GM18873 (cell line): Measurements from ENCODE around the gene HDAC4.
"Not testable (repeated sequence)": the region's sequence is repeated elsewhere in the genome, so short reads cannot be mapped to it uniquely, and the experiment has no call there.

Source experiments
- ATAC-seq: cut with Tn5 transposase; IDR thresholded peaks from one replicate; pipeline ENCODE4 v1.9.1; 2021; ENCODE audit warnings: mild to moderate bottlenecking, moderate library complexity, moderate number of reproducible peaks; ENCODE audit not compliant: unreplicated experiment, low FRiP score

The HDAC4 gene

DNA sequence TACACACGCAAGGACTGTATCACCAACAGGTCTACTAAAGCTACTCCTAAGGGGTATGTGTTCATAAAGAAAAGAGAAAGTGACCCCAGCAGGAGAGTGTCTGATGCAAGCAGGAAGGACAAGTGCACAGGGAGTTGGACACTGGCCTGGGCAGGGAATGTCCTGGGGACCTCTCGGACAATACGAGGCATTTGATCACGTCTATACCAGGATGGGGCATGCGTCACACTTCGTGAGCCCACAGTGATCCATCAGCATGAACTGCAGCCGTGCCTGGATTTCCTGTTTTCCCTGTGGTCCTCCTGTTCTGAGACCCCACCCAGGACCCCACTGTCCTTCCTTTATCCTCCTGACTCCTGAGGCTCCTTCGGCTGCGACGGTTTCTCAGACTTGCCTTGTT, 113.9 kb downstream of the HDAC4 start:
- ATAC-seq: no peak

DNA sequence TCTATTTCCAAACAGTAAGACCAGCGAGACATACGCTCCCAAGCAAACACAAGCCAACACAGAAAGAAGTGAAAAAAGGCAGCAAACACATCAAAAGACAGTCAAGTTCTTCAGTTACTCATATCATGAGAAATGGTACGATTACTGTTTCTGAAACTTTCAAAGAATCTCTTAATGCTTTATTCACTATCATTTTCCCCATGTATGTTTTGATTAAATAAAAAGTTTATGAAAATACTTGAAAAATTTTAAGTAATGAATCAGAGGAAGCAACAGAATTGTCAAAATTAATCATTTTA, 114.9 kb downstream of the HDAC4 start:
- ATAC-seq: no peak

DNA sequence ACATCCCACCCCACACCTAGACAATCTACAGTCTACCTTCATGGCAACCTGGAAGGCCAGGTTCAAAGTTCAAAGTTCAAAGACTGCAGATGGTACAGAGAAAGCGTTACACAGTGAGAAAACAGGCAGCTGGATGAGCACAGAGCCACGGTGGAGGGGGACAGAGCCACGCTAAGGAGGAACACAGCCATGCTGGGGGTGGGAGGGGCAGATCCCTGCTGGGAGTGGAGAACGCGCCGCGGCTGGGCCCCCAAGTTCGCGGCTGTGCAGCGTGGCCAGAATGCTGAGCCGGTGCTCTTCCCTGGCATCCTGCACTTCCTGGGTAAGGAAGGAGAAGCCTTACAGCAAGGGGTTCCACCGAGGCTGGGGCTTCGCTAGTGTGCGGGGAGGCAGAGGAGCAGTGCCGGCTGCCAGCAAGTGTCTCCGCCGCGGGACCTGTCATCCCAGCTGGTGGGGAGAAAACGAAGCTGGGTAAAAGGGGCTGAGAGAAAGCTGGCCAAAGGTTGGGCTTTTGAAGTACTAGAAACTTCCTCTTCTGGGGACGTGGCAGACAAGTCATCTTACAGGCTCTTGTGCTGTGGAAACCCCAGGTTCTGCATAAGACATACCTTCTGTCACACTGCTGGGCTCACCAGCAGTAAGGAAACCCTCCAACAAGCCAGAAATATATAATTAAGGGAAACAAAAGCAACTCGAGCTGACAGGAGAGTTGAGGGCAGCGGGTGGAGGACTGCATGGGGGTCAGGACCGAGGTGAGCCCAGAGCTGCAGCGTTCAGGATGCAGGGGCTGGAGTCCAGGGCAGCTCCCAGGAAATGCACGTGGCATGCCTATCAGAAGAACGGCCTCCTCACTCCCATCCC, 115.5 kb downstream of the HDAC4 start:
- ATAC-seq: no peak

DNA sequence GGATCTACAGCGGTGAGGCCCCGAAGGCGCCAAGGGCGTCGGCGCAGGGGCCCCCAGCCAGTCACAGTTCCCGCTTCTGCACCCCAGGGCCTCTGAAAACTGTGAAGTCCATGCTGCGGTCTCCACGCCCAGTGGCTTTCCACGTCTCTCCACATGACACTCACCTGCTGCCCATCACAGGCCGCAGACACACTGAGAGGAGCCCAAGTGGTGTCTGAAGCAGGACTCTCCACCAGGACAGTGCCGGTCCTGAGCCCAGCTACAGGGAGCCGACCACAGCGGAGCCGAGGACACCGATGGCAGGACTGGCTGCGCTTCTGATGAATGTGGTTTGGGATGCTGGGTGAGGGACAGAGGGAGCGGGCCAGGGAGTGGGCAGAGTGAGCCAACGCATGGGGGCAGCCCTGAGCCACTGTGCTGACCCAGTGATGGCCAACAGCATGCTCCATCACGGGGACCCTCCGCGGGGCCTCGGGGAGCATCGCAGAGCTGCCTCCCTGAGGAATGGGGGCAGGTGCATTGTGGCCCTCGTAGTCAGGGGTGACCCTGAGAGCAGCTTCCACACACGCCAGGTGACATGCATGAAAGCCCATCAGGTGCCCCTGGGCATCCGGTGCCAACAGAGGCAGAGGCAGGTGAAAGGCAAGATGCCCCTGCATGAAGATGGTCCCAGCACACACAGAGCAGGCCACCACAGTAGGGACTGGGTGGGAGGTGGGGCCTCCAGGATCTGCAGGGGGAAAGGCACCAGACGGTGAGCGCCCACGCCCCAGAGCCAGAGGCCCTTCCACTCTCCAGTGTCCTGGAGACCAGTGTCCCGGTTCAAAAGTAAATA, 116.6 kb downstream of the HDAC4 start:
- no peak for ATAC-seq

DNA sequence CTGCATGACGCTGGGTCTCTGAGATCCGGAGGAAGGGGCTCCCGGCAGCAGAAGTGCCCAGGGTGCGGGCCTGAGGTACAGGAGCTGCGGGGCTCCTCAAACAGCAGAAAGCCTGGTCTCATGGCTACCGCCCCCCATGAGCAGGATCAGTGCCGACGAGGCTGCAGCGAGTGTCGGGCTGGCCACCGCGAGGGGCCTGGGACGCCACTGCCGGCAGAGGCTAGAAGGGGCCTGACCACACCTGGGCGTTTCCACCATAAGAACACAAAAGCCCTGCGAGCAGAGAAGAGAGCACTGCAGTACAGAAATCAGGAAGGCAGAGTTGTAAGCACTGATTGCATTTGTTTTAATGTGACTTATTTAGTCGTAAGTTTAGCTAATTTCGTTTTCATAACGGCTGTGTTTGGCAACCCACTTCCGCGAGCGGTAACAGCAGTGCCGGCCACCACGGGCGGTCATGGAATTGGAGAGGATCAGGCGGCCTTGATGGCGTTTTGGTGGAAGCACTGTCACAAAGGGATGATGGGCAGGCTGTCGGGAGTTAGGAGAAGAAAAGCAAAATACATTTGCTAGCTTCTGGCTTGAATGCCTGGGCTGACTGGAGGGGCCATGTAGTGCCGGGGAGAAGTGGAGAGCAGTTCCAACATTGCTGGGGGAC, 117.4 kb downstream of the HDAC4 start:
- no peak for ATAC-seq

DNA sequence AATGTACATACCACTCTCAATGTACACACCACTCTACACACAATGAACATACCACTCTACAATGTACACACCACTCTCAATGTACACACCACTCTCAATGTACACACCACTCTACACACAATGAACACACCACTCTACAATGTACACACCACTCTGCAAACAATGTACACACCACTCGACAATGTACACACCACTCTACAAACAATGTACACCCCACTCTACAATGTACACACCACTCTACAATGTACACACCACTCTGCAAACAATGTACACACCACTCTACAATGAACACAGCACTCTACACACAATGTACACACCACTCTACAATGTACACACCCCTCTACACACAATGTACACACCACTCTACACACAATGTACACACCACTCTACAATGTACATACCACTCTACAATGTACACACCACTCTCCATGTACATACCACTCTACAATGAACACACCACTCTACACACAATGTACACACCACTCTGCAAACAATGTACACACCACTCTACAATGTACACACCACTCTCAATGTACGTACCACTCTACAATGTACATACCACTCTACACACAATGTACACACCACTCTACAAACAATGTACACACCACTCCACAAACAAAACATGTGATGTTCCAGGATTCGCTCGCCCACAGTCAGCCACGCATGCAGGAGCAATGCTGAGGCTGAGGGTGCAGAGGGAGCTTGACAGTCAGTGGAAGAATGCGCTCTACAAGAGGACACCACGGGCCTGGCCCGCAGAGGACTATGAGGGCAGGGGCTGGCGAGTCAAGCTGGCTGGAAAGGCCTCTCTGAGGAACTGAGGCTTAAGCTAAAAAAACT, 118.2 kb downstream of the HDAC4 start:
- no peak for ATAC-seq

DNA sequence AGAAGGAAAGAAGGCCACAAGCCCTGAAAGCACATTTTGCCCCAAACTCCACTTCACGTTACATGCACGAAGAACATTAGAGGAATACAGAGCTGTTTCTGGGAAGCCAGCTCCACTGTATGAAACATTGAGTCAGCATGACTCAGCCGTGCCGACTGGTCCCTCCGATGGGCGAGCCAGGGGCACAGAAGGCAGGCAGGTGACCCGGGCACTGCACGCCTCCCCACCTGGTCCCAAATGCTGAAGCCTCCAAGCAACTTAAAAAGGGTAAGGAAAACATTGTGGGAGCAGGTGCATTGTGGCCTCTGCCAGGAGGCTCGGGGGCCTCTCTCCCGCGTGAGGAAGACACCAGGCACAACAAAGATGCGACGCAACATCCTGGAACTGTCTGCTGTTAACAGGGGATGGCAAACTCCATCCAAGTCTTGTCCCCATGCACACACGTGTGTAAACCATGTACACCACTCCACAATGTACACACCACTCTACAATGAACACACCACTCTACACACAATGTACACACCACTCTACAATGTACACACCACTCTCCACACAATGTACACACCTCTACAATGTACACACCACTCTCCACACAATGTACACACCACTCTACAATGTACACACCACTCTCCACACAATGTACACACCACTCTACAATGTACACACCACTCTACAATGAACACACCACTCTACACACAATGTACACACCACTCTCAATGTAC, 120.4 kb downstream of the HDAC4 start:
- not testable (repeated sequence) for ATAC-seq

DNA sequence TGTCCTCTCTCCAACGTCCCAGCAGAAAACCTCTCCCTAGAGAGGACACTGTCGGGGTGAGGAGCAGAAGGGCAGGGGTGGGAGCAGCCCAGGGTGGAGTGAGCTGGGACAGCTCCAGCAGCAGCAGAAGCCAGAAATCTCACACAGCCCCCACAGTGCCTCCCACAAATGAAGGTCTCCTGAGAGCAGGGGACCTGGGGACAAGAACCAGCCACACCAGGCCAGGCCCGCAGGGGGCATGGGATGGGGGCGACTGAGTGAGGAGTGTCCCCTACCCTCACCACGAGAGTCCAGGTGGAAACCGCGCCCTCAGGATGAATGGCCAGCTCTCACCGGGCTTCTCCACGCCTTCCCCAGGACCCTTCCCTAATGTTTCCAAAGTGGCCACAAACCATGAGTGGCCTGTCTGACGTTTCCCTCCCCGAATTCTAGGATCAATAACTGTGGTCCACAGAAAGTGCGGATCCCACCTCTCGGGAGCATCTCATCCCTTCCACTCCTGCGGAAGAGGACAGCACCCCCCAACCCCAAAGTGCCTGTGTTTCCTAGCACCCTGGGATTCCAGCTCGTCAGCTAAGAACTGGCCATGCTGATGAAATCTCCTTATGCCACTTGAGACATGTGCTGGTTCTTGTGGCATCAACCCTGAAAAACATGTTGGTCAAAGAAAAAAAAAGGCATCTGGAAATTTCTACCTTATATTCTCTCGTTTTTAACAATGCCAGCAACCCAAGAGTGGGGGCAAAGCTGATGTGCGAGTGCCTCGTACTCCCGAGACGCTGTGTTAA, 121.1 kb downstream of the HDAC4 start:
- no peak for ATAC-seq

DNA sequence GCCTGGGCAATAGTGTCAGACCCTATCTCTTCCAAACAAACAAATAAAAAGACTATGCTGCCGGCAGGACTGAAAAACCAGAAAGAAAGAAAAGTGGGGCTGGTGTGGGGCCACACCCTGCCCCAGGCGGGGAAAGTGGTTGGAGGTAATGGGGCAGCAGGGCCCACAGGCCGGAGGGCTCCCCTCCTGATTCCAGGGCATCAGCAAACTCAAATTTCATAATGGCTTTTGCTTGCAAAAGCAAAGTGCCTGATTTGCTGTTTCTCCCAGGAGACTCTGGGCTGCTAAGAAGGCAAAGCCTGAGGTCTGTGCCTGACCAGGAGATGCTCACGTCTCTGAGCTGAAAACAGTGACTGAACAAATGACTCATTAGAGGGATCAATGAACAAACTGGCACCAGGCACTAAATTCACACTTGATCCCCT, 121.9 kb downstream of the HDAC4 start:
- ATAC-seq: no peak

DNA sequence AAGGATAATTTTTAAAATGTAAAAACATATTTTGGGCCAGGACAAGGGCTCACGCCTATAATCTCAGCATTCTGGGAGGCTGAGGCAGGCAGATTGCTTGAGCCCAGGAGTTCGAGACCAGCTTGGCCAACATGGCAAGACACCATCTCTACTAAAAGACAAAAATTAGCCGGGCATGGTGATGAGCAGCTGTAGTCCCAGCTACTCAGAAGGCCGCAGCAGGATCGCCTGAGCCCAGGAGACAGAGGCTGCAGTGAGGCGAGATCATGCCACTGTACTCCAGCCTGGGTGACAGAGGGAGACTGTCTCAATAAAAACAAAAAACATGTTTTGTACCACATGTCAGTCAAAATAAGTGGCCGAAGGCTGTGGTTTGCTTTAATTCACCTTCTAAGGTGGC, 122.5 kb downstream of the HDAC4 start:
- ATAC-seq: no peak

DNA sequence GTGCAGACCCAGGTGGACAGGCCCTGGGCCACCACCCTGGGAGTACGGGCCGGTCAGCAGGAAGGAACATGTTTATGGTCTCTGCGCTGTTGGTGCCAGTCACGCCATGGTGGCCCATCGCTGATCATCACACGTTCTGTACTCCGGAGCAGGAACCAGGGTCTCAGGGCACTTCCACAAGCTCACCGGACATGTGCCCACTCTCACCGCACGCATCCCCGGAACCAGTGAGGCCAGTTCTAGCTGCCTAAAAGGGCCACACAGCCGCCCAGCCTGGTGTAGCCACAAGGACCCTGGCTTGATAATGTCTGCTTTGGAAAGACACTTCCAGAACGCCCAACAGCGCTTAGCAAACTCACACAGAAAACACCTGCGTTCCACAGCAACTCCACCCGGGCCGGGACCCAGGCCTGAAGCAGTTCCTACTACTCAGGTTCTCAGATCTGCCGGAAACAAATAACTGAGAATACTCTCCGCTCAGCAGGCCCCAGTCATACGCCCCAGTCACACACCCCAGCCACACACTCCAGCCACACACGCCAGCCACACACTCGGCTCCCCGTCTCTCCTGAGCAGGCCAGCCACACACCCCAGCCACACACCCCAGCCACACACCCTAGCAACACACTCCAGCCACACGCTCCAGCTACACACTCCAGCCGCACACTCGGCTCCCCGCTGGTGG, 123.3 kb downstream of the HDAC4 start:
- ATAC-seq: no peak

DNA sequence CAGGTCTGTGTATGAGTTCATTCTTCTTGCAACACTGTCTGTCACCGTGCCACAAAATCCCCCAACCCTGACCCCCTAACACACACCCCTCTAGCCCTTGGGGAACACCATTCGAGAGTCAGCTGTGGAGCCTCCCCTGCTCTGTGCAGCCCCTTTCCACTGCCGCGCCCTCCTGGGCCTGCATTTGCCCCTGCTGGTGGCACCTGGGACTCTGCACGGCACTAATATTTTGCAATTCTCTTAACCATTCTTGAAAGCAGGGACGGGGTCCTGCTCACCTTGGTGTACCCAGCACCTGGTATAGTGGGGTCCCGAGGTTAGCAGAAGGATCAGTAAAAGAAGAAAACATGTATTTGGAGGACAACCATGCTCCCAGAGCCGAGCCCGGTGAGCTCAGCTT, 124.0 kb downstream of the HDAC4 start:
- ATAC-seq: no peak

DNA sequence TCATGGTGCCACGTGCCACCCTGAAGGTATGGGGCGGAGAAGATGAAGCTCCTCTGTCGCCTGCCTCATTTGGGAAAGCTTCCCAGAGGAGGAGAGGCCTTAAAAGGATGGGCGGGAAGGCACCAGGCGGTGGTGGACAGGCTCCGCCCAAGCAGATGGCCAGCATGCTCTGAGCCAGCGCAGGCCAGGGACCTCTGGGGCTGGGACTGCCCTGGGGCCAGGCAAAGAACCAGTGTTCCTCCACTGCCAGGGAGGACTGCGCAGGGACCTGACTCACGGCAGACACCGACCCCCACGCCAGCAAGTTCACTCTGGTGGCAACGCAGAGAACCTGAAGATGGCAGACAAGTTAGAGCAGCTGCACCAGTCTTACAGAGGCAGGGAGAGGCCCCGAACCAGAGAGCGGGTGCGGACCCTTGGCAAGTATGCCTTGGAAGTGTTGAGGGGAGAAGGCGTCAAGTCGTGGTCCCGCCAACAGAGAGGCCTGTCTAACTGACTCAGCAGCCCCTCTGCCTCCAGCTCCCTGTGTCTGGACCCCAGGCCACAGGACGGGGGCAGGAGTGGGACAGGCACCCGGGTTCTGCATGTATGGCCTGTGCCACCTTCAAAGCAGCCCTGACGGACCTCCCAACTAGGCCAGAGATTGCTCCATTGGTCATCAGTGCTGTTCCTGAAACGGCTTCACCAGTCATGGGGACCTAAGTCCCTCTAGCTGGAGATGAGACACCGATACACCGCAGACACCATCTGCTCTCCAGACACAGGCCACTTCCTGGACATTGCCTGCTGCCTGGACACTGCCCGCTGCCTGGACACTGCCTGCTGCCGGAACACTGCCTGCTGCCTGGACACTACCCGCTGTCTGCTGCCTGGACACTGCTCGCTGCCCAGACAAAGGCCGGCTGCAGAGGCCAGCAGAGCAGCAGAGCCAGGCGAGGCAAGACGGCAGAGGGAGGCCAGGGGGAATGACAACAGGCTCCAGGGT, 124.7 kb downstream of the HDAC4 start:
- ATAC-seq: no peak

DNA sequence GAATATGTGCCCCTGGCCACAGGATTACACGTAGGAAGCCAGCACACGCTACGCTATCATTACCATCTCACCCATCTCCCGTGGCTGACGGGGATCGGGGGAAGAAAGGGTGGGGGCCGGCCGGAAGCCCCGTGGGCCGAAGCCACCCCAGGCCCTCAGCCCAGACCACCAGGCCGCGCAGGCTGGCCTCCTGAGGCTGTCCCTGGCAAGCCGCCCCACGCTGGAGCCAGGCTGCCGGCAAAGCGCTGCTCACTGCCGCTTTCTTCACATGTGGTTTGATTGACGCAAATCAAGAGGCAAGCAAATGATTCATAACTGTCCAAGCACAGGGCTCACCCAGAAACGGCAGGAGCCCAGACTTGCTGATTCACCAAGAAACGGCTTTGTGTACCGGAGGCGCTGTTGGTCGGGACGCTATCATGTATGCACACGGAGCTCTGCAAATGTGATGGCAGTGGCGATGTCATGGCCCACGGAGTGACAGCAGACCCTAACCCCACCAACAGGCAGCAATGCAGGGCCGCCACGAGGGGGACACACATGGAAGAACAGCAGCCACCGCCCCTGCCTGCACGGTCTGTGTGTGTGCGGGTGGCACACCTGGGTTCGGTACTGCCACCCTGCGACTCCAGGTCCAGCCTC, 125.7 kb downstream of the HDAC4 start:
- ATAC-seq: no peak

DNA sequence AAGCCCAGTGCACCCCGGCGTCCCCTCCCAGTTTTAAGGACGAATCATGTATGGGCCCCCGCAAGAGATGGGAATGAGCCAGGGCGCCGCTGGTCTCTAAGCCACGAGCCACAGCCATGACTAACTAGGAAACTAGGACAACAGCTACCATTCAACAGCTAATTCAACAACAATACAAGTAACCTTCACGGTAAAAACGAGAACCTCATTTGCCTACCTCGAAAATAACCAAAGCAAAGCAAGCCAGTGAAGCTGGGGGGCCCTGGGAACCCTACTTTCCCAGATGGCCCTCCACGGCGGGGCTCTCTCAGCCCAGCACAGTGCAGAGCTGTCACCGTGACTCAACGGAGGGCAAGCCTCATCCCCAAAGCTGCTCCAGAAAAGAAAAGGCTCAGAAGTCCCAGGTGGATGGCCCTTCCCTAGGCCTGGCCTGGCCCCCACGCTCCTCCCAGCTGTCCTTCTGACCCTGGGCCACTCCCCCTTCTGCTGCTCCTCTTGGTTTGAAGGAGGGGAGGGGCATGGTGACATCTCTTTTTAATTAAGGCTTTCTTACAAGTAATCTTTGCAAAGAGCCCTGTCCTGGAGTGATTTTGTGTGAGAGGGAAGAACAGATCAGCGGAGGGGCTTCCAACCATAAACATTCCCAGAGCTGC, 126.3 kb downstream of the HDAC4 start:
- ATAC-seq: no peak
